Fibroblast of lung (primary cell): Measurements from ENCODE around the gene TCF4.

ENCODE experiments used
- CTCF ChIP-seq, 2 donors: IDR thresholded peaks in 1 of 2; conservative IDR thresholded peaks in 1 of 2; 1 replicate in 1 of 2; 2 replicates in 1 of 2; pipeline ENCODE4 v1.5.1; 2011 to 2012; ENCODE audit warnings: low read length in 2 of 2, control low read depth in 1 of 2, inconsistent platforms in 1 of 2, low read depth in 1 of 2, mild to moderate bottlenecking in 1 of 2
- EZH2 ChIP-seq: IDR thresholded peaks from 2 replicates; pipeline ENCODE4 v1.5.1; 2012; ENCODE audit warnings: low read length, control low read depth, mild to moderate bottlenecking; ENCODE audit errors: missing control alignments

- TF ChIP-seq EZH2 (no peak), CTCF (conservative IDR thresholded peaks at IDR 0.05 in 1 of 2, IDR thresholded peaks at IDR 0.05 in 1 of 2; ENCODE audit: low read depth in 1 of 2, low read length in 2 of 2) (no peak)
Measured at GRCh38 chr18:55634545-55634944, 46.6 kb upstream of the TCF4 start.
